IPS-20b (cell line): ENCODE results near the gene IFNAR2.

Experiments
- H3K27ac ChIP-seq: one replicate; pipeline ENCODE4 v1.5.1; 2013; ENCODE audit warnings: low read length
- H3K27me3 ChIP-seq: 2 replicates; pipeline ENCODE4 v1.6.1; 2013; ENCODE audit warnings: mild to moderate bottlenecking, low read length, inconsistent platforms; ENCODE audit not compliant: insufficient read depth
- H3K36me3 ChIP-seq: 2 replicates; pipeline ENCODE4 v1.6.1; 2013; ENCODE audit warnings: low read depth, mild to moderate bottlenecking, inconsistent platforms, low read length, moderate library complexity; ENCODE audit not compliant: insufficient read depth
- H3K4me1 ChIP-seq: 2 replicates; pipeline ENCODE4 v1.6.1; 2013; ENCODE audit warnings: mild to moderate bottlenecking, control low read depth, inconsistent platforms, low read length, moderate library complexity; ENCODE audit not compliant: insufficient read depth
- H3K4me3 ChIP-seq: 2 replicates; pipeline ENCODE4 v1.5.1; 2013; ENCODE audit warnings: mild to moderate bottlenecking, low read length, inconsistent platforms
- H3K9ac ChIP-seq: 2 replicates; pipeline ENCODE4 v1.6.1; 2013; ENCODE audit warnings: low read depth, mild to moderate bottlenecking, inconsistent platforms, low read length, moderate library complexity
- H3K9me3 ChIP-seq: 2 replicates; pipeline ENCODE4 v1.6.1; 2013; ENCODE audit warnings: mild to moderate bottlenecking, low read depth, low read length, inconsistent platforms; ENCODE audit not compliant: insufficient read depth

IFNAR2 gene

GRCh38 chr21:33259995-33260394, 30.3 kb downstream of the IFNAR2 start:
- H3K9me3 ChIP-seq: no peaks in the 10 kb centered on the region
- no peak overlapping the region for H3K27ac ChIP-seq
- no peaks in the 10 kb centered on the region for H3K4me1 ChIP-seq
- H3K27me3 ChIP-seq: peaks cover 4% of the 10 kb centered on the region; the same call in 1 of the 2 replicates
- H3K36me3 ChIP-seq: peaks cover 28% of the 10 kb centered on the region; the same call in 1 of the 2 replicates
- H3K4me3 ChIP-seq: no peak overlapping the region
- H3K9ac ChIP-seq: no peak overlapping the region

DNA sequence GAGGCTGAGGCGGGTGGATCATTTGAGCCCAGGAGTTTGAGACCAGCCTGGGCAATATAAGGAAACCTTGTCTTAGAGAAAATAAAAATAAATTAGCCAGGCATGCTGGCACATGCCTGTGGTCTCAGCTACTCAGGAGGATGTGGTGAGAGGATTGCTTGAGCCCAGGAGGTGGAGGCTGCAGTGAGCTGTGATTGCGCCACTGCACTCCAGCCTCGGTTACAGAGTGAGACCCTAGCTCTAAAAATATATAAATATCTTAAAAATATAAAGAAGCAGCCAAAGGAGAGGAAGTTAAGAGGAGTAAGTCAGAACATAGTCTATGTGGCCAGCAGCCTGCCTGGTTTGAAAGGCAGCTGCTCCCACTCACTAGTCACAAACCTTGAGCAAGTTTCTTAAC, 31.9 kb downstream of the IFNAR2 start:
- H3K9me3 ChIP-seq: no peaks in the 10 kb centered on the region
- H3K36me3 ChIP-seq: peaks cover 20% of the 10 kb centered on the region; the same call in 1 of the 2 replicates
- no peak overlapping the region for H3K4me3 ChIP-seq
- peaks cover 14% of the 10 kb centered on the region; the same call in 1 of the 2 replicates for H3K27me3 ChIP-seq
- H3K4me1 ChIP-seq: no peaks in the 10 kb centered on the region
- H3K27ac ChIP-seq: no peak overlapping the region
- no peak overlapping the region for H3K9ac ChIP-seq

DNA sequence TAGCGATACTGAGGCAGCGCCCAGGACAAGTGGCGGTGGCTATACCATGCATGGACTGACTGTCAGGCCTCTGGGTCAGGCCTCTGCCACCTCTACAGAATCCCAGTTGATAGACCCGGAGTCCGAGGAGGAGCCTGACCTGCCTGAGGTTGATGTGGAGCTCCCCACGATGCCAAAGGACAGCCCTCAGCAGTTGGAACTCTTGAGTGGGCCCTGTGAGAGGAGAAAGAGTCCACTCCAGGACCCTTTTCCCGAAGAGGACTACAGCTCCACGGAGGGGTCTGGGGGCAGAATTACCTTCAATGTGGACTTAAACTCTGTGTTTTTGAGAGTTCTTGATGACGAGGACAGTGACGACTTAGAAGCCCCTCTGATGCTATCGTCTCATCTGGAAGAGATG, 33.2 kb downstream of the IFNAR2 start:
- 0 out of 2 replicates have a peak, but pooled peaks cover 4% of the 10 kb centered on the region for H3K4me1 ChIP-seq
- no peaks in the 10 kb centered on the region for H3K9me3 ChIP-seq
- no peak overlapping the region for H3K4me3 ChIP-seq
- peaks cover 9% of the 10 kb centered on the region; the same call in 1 of the 2 replicates for H3K36me3 ChIP-seq
- H3K27ac ChIP-seq: no peak overlapping the region
- H3K9ac ChIP-seq: no peak overlapping the region
- H3K27me3 ChIP-seq: peaks cover 14% of the 10 kb centered on the region; the same call in 1 of the 2 replicates

DNA sequence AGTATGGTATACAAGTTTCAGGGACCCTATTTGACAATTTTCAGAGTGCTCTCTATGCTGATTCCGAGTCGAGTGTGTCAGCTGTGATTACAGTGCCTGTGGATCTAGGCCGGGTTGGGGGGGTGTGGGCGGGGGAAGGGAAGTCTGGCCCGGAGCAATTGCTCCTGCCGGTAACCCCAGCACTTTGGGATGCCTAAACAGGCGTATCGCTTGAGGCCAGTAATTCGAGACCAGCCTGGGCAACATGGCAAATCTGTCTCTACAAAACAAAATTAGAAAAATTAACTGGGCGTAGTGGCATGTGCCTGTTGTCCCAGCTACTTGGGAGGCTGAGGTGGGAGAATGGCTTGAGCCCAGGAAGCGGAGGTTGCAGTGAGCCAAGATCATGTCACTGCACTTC, 34.8 kb downstream of the IFNAR2 start:
- no peaks in the 10 kb centered on the region for H3K36me3 ChIP-seq
- H3K4me1 ChIP-seq: 0 out of 2 replicates have a peak, but pooled peaks cover 4% of the 10 kb centered on the region

GRCh38 chr21:33265664-33266049, 35.9 kb downstream of the IFNAR2 start:
- no peaks in the 10 kb centered on the region for H3K9me3 ChIP-seq
- 0 out of 2 replicates have a peak, but pooled peaks cover 4% of the 10 kb centered on the region for H3K4me1 ChIP-seq
- H3K4me3 ChIP-seq: peak overlapping the region; percentile 72
- H3K36me3 ChIP-seq: no peaks in the 10 kb centered on the region
- no peak overlapping the region for H3K27ac ChIP-seq
- H3K27me3 ChIP-seq: peaks cover 14% of the 10 kb centered on the region; the same call in 1 of the 2 replicates
- H3K9ac ChIP-seq: no peak overlapping the region

More for the DNA sequence above, 34.8 kb downstream of the IFNAR2 start:
- Histone ChIP-seq H3K27ac (no peak overlapping the region), H3K4me3 (no peak overlapping the region), H3K9ac (no peak overlapping the region), H3K9me3 (no peaks in the 10 kb centered on the region), H3K27me3 (peaks cover 14% of the 10 kb centered on the region; the same call in 1 of the 2 replicates)

GRCh38 chr21:33266050-33266788, 36.5 kb downstream of the IFNAR2 start, which contains the start of gene IL10RB:
Gene IL10RB, plus strand, starts transcription at chr21:33266367. Its CDS starts 99 bp downstream, at chr21:33266466.
- H3K27me3 ChIP-seq: peaks cover 14% of the 10 kb centered on the region; the same call in 1 of the 2 replicates
- no peaks in the 10 kb centered on the region for H3K9me3 ChIP-seq
- H3K9ac ChIP-seq: peak within 1 kb of the TSS; percentile 65; the same call in 1 of the 2 replicates
- 0 out of 2 replicates have a peak, but pooled peaks cover 4% of the 10 kb centered on the region for H3K4me1 ChIP-seq
- no peak within 1 kb of the TSS for H3K27ac ChIP-seq
- no peaks in the 10 kb centered on the region for H3K36me3 ChIP-seq
- H3K4me3 ChIP-seq: peak within 1 kb of the TSS; percentile 72

DNA sequence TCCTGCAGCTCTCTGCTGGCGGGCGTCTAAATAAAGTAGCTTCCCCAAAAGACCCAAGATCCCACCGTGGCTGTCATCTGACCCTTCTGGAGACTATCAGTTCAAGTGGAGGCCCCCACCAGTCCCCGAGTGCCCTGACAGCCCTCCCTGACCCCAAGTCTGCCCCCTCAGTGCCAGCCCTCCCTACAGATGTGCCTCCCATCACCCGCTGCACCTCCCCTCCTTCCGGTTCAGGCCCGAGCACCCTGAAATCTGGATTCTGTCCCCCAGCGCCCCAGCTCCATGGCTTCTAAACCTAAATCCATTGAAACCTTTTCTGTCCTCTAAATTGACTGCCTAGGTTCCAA, 37.0 kb downstream of the IFNAR2 start:
- peaks cover 14% of the 10 kb centered on the region; the same call in 1 of the 2 replicates for H3K27me3 ChIP-seq
- H3K27ac ChIP-seq: no peak overlapping the region
- no peaks in the 10 kb centered on the region for H3K36me3 ChIP-seq
- no peaks in the 10 kb centered on the region for H3K9me3 ChIP-seq
- 0 out of 2 replicates have a peak, but pooled peaks cover 4% of the 10 kb centered on the region for H3K4me1 ChIP-seq
- H3K4me3 ChIP-seq: peak overlapping the region; percentile 72
- peak overlapping the region; percentile 65; the same call in 1 of the 2 replicates for H3K9ac ChIP-seq

- H3K36me3 ChIP-seq: no peaks in the 10 kb centered on the region
- H3K4me1 ChIP-seq: 0 out of 2 replicates have a peak, but pooled peaks cover 4% of the 10 kb centered on the region
- H3K27me3 ChIP-seq: peaks cover 14% of the 10 kb centered on the region; the same call in 1 of the 2 replicates
- H3K9ac ChIP-seq: no peak overlapping the region; the same call in 1 of the 2 replicates
- H3K27ac ChIP-seq: no peak overlapping the region
- H3K4me3 ChIP-seq: peak overlapping the region; percentile 72; the same call in 1 of the 2 replicates
- H3K9me3 ChIP-seq: no peaks in the 10 kb centered on the region
Observed at GRCh38 chr21:33267250-33267649, 37.5 kb downstream of the IFNAR2 start.

GRCh38 chr21:33268393-33268736, 38.6 kb downstream of the IFNAR2 start:
- Histone ChIP-seq H3K4me1 (0 out of 2 replicates have a peak, but pooled peaks cover 4% of the 10 kb centered on the region), H3K27me3 (peaks cover 14% of the 10 kb centered on the region; the same call in 1 of the 2 replicates), H3K9ac (no peak overlapping the region), H3K27ac (no peak overlapping the region), H3K36me3 (no peaks in the 10 kb centered on the region), H3K4me3 (no peak overlapping the region), H3K9me3 (no peaks in the 10 kb centered on the region)

- no peak overlapping the region for H3K9ac ChIP-seq
- no peaks in the 10 kb centered on the region for H3K9me3 ChIP-seq
- 0 out of 2 replicates have a peak, but pooled peaks cover 4% of the 10 kb centered on the region for H3K4me1 ChIP-seq
- no peak overlapping the region for H3K27ac ChIP-seq
- peaks cover 14% of the 10 kb centered on the region; the same call in 1 of the 2 replicates for H3K27me3 ChIP-seq
- H3K4me3 ChIP-seq: no peak overlapping the region
- H3K36me3 ChIP-seq: no peaks in the 10 kb centered on the region
Observed at GRCh38 chr21:33268737-33269441, 39.2 kb downstream of the IFNAR2 start.

GRCh38 chr21:33270986-33271385, 41.2 kb downstream of the IFNAR2 start:
- H3K9me3 ChIP-seq: no peaks in the 10 kb centered on the region
- H3K4me3 ChIP-seq: no peak overlapping the region
- 0 out of 2 replicates have a peak, but pooled peaks cover 4% of the 10 kb centered on the region for H3K4me1 ChIP-seq
- H3K9ac ChIP-seq: no peak overlapping the region
- H3K36me3 ChIP-seq: no peaks in the 10 kb centered on the region
- no peak overlapping the region for H3K27ac ChIP-seq
- peaks cover under 1% of the 10 kb centered on the region; the same call in 1 of the 2 replicates for H3K27me3 ChIP-seq
